HG02642 (cell line): ENCODE measurements around the gene CDH13.

Source experiments
- ATAC-seq: cut with Tn5 transposase; IDR thresholded peaks from one replicate; pipeline ENCODE4 v1.9.1; 2021; ENCODE audit warnings: mild to moderate bottlenecking; ENCODE audit not compliant: unreplicated experiment, poor library complexity

CDH13 gene

DNA sequence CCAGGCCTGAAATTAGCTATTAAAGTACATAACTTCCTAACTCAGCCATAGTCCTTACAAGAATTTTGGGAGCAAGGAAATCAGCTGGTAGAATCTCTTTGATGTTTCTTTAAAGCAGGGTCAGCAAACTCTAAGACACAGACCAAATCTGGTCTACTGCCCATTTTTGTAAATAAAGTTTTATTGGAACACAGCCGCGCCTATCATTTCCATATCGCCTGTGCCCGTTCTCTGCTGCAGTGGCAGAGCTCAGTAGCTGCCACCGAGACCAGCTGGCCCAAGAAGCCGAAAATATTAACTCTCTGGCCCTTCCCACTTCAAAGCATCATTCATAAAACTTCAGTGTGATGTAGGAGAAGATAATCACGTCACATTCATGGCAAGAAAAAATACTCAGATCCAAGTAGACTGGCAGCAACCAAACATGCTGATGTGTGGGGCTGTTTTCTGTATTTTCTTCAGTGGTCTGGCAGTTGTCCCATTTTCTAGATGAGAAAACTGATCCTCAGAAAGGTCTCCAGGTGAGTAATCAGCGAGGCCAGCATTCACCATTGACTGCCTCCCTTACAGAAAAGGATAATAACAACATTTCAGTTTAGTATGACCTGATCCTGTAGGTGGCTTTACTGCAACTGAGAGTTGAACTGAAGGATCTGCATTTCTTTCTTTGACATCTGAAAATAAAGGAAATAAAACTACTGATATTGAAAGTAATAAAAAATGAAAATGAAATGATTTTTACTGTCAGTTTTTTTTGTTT lies 1163.1 kb downstream of the CDH13 start:
- no peak for ATAC-seq

GRCh38 chr16:83791916-83792315 lies 1165.1 kb downstream of the CDH13 start:
- no peak for ATAC-seq

DNA sequence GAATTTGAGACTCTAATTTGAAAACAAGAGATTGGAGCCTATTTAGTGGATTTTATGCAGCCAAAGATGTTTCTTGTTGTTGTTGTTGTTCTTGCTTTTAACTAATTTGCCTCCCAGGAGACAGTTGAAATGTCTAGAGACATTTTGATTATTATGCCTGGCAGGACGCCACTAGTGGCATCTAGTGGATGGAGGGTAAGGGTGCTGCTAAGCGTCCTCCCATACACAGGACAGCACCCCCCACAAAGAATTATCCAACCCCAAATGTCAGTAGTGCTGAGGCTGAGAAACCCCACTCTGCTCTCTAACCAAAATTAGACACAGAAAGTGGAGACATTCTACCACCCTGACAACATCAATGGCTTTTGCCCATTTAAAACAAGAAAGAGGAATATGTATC lies 1165.6 kb downstream of the CDH13 start:
- ATAC-seq: no peak

DNA sequence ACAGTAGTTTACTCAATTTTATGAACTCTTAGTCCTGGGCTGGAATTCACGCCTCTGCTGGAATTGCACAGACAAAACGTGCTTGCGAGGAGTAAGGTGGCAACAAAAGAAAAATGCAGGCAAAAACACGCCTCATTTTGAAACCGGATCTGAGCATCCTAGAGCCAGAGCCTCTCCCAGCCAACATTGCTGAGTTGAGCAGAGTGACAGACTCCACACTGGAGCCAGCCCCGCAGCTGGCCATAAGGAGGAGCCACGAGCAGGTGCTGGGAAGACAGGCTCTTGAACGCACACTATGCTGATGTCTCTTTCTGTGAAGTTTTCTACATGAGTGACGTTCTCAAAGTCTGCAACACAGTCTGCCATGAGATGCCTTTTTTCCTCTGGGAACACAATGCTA lies 1166.4 kb downstream of the CDH13 start:
- no peak for ATAC-seq

GRCh38 chr16:83794860-83795554 lies 1168.2 kb downstream of the CDH13 start:
- no peak for ATAC-seq

DNA sequence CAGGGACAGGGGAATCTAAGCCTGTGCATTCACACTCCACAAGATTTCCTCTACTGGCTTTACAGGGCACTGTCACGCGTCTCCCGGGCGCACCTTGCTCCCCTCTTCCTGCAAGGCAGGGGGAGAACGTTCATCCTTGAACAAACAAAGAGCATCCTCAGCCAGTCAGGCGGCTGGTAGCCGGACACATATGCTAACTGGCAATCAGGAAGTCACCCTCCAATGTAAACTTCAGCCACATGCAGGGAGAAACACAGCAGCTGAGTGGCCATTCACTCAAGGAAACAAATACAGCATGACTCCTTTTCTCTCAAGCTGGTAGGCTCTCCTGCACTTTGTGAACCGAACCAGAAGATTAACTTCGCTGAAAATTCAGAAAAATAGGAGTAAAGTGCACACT lies 1170.2 kb downstream of the CDH13 start:
- no peak for ATAC-seq

DNA sequence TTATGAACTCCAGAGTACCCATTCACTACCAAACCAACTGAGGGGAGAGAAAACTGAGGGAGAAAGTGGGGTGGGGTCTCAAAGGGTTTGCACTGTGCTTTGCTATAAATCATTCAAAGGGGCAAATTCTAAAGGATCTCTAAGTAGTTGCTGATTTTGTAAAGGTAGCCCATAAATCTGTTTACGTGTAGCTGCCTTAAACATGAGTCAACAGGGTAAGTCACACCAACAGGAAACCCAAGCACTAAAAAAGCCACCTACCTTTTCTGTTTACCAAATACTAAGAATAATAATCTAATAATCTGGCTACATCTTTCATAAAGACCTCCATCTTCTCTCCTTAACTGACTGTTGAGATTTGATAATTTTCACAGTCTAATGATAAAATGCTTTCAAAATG lies 1172.6 kb downstream of the CDH13 start:
- no peak for ATAC-seq

GRCh38 chr16:83802135-83802534 lies 1175.4 kb downstream of the CDH13 start:
- ATAC-seq: peak; percentile 53

DNA sequence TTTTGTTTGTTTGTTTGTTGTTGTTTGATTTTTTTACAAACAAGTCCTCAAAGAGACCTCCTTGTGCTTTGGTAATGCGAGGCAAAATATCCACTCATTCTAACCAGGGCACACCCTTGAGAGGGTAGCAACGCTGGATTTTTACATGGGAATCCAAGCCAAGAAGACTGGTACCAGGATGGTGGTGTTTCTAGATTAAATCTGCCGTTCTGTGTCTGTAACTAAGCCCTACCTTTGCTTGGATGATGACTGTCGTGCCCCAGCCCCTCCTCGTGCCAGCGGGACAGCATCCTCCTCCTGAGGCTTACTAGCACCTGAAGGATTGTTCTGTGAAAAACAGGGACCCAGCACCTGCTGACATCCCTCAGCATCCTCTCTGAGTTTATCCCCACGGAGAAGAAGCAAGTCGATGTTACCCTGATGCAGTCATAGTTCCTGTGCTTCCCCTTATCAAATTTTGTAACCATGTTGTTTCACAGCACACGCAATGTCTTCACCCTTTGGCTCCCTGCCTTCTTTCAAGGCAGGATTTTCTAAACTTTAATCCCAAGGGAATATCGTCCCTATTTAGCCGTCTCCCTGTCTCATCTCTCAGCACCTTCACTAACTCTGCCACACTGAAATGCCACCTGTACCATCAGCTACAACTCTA lies 1175.9 kb downstream of the CDH13 start:
- ATAC-seq: no peak

DNA sequence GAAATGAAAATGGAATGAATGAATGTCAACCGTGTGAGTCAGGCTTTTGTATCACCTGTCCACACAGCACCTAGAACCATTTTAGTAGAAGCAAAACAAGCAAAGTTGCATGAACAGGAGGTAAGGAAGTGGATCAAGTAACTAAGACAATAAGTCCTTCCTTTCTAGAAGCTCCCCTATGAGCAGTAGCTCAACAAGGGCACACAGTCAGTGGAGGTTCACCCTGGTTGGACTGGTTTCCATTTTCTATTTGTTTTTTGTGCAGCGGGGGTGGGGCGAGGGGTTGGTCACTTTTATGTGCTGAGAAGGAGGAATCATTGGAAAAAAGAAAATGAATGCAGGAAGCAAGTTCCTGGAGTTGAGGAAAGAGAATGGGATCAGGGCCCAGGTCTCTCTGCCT lies 1177.0 kb downstream of the CDH13 start:
- no peak for ATAC-seq

GRCh38 chr16:83804366-83804765 lies 1177.6 kb downstream of the CDH13 start:
- ATAC-seq: no peak

GRCh38 chr16:83806036-83806435 lies 1179.3 kb downstream of the CDH13 start:
- ATAC-seq: no peak

GRCh38 chr16:83806731-83807130 lies 1180.0 kb downstream of the CDH13 start:
- ATAC-seq: no peak

DNA sequence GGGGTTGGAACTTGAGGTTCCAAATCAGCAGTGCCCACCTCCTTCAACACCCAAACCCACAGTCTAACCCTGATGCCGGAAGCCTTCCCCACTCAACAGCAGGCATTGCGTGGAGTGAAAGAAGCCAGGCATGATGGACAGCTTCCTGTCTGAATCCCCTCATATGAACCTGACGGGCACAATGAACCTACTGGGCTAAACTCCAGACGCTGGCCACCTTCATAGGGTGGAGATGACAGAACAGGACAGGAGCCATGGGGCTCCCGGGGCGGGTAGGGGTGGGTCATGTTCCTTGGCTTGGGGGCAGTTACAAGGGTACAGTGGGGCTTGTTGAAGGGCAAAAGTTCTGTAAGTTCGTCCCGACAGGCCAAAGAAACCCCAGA lies 1180.5 kb downstream of the CDH13 start:
- ATAC-seq: peak; percentile 2

DNA sequence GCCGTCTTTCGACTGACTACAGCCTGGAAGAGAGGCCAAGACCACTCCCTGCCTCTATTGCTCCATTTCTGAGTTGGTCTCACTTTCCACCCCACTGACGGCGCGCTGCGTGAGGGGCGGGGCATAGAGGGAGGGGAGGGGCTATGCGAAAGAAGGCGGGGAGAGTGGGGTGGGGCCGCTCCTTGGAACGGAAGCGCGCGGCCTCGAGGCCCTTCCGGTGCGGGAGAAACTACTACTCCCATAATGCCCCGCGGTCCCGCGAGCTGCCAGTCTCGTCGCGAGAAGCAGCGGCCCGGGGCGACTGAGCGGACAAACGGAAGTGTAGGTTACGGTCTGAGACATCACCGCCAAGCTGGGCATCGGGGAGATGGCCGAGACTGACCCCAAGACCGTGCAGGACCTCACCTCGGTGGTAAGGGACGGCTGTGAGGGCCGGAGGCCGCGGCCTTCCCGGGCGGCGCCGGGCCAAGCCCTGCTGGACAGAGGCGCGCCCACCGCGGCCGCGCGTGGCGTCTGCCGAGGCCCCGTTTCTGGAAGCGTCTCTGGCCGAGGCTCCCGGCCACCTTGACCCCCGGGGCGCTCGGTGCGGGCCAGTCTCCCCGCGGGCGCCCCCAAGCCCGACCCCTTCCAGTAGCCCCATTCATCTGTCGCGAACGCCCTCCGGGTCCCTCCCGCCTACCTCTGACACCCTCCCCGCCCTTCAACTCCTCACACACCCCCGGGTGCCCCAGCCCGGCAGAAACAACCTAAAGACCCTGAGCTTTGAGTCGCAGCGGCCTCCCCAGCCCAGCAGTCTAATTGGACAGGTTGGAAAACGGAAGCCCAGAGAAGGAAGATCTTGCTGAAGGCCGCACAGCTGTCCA lies 1181.2 kb downstream of the CDH13 start, which contains the start of gene HSBP1:
Gene HSBP1 (plus strand): TSS at position 269 of the 863 bp plus-strand sequence. CDS start 99 bp downstream, at position 368.
- ATAC-seq: peak; percentile 92

- ATAC-seq: no peak
Measured at GRCh38 chr16:83808573-83809014, 1181.8 kb downstream of the CDH13 start.

DNA sequence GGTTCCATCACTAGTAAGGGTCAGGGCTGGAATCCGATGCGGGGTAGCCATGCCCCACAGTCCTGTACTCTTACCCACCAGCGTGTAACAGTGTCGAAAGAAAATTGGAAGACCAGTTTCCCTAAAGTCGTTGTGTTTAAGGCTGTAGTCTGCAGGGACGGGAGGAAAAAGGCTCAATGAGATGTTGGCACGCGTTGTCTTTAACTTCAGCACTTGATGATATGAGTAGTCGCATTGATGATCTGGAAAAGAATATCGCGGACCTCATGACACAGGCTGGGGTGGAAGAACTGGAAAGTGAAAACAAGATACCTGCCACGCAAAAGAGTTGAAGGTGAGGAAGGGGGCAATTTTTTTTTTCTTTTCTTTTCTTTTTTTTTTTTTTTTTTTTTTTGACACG lies 1182.3 kb downstream of the CDH13 start:
- no peak for ATAC-seq

DNA sequence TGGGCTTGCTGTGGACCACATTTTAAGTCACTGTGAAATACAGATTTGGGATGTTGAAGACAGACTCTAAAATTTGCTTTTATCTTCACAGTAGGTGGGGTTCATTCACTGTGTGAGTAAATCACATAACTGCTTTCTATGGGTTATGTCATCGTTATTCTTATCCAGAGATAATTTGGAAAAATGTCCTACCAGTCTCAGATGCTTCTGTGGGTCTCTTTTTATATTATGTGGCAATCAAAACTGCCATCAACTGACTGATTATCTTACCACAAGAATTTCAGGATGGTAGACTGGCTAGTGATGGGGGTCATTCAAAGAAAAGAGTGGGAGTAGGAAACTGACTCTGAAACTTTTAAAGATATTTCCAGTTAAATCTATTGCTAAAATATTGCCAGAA lies 1184.1 kb downstream of the CDH13 start:
- ATAC-seq: no peak

DNA sequence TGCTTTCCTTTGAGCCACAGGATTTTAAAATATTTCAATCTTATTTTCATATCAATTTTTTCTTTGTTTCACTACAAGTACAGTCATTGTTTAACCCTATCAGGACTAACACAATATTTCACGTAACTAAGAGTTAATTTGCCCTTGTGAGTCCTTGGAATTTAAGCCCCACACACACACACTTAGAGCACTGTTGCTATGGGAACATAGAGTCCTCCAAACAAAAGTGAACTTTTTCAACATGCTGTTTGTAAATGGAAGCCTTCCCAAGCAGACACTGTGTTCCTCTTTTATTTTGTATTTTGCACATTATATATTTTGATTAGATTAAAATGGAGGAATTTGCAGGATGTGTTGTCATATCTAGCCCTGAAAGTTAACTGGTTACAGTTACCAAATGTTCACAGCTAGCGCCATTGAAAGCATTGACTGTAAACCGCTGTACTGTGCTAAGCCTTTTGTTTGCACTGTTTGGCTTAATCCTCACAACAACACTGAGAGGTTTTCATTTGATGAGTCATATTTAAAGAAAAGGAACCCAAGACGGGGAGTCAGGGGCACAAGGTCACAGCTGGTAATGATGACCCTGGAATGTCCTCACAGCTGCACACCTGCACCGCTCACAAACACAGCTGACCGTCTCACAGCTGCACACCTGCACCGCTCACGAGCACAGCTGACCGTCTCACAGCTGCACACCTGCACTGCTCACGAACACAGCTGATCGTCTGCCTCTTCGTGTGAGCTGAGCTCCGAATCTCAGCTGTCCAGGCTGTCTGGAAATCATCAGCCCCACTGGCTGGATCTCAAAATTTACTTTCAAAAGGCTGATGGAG lies 1187.3 kb downstream of the CDH13 start:
- no peak for ATAC-seq

DNA sequence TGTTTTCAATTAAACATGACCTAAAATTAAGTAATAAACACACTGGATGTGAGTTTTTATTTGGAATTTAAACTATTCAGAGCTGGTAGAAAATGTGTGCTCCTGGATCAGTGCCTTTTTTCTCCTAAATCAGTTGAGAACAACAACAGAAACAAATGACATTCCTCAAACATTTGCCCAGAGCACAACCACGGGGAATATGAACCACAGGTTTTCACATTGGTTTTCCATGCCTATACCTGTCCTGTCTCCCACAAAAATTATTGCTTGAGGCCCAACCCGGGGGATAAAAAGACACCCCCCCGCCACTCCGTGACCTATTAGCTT lies 1187.9 kb downstream of the CDH13 start:
- no peak for ATAC-seq
